K562 (cell line): ENCODE results near the gene SEC22C. TPM values are rescaled to one million over a fixed set of nuclear protein-coding genes. Genes with fewer than 3 reads are reported as not detected.

ENCODE experiments used
- ARID4B ChIP-seq: sonication (generic); formaldehyde crosslinking; IDR thresholded peaks from 2 replicates; pipeline ENCODE4 v1.8.0; 2022; ENCODE audit warnings: mild to moderate bottlenecking, missing genetic modification reagents
- CHAMP1 ChIP-seq: fragments of 450-650 bp; IDR thresholded peaks from 2 replicates; pipeline ENCODE4 v1.6.1; 2016; ENCODE audit warnings: mild to moderate bottlenecking
- CREB5 ChIP-seq: fragments of 250-450 bp; sonication (Bioruptor Pico); IDR thresholded peaks from 2 replicates; pipeline ENCODE4 v1.5.0; 2020; ENCODE audit warnings: mild to moderate bottlenecking
- FOXK1 ChIP-seq: sonication (generic); formaldehyde crosslinking; IDR thresholded peaks from 2 replicates; pipeline ENCODE4 v1.8.0; 2022; ENCODE audit warnings: missing genetic modification reagents, mild to moderate bottlenecking, borderline replicate concordance
- HMG20B ChIP-seq: fragments of 250-450 bp; sonication (Bioruptor Pico); IDR thresholded peaks from 2 replicates; pipeline ENCODE4 v1.5.0; 2021; ENCODE audit warnings: mild to moderate bottlenecking
- KDM1A ChIP-seq, 2 experiments: fragments of 450-650 bp; IDR thresholded peaks; 2 replicates each; pipeline ENCODE4 v1.6.1; 2016; ENCODE audit warnings: mild to moderate bottlenecking in 2 of 2
- NR3C1 ChIP-seq: sonication (generic); formaldehyde crosslinking; IDR thresholded peaks from 2 replicates; pipeline ENCODE4 v1.8.1; 2022; ENCODE audit warnings: missing genetic modification reagents
- OTX1 ChIP-seq: fragments of 450-650 bp; formaldehyde crosslinking; IDR thresholded peaks from 2 replicates; pipeline ENCODE4 v1.4.0; 2022; ENCODE audit warnings: mild to moderate bottlenecking
- SMC3 ChIP-seq: conservative IDR thresholded peaks from 2 replicates; pipeline ENCODE4 v1.6.1; 2011; ENCODE audit warnings: low read depth, low read length, improper control_type of control experiment; ENCODE audit not compliant: insufficient read depth
- TAF1 ChIP-seq: IDR thresholded peaks from 2 replicates; pipeline ENCODE4 v1.6.1; 2011; ENCODE audit warnings: mild to moderate bottlenecking, low read length, moderate library complexity; ENCODE audit not compliant: insufficient read depth, control insufficient read depth, severe bottlenecking; ENCODE audit errors: extremely low read depth
- TCF3 ChIP-seq: sonication (generic); formaldehyde crosslinking; IDR thresholded peaks from 2 replicates; pipeline ENCODE4 v1.4.0; 2020; ENCODE audit warnings: mild to moderate bottlenecking, missing genetic modification reagents
- TFAP4 ChIP-seq: sonication (generic); formaldehyde crosslinking; IDR thresholded peaks from 2 replicates; pipeline ENCODE4 v1.8.0; 2022; ENCODE audit warnings: missing genetic modification reagents, mild to moderate bottlenecking, moderate library complexity, borderline replicate concordance
- TOE1 ChIP-seq, 2 experiments: fragments of 450-650 bp in 1 of 2; sonication (generic) in 1 of 2; formaldehyde crosslinking in 1 of 2; IDR thresholded peaks; 2 replicates each; pipeline versions ENCODE4 v1.7.1 to v1.8.0; 2016 to 2022; ENCODE audit warnings: borderline replicate concordance in 2 of 2, mild to moderate bottlenecking in 2 of 2, antibody characterized with exemption in 1 of 2, inconsistent platforms in 1 of 2, low read depth in 1 of 2, missing genetic modification reagents in 1 of 2, moderate library complexity in 1 of 2
- TSC22D4 ChIP-seq: fragments of 450-650 bp; IDR thresholded peaks from 2 replicates; pipeline ENCODE4 v1.6.1; 2016; ENCODE audit warnings: missing genetic modification characterization, missing biosample characterization, control low read depth
- ZNF124 ChIP-seq: sonication (generic); formaldehyde crosslinking; IDR thresholded peaks from 2 replicates; pipeline ENCODE4 v1.8.1; 2022; ENCODE audit warnings: missing genetic modification reagents
- ZNF589 ChIP-seq: fragments of 200-800 bp; sonication (Bioruptor generic); IDR thresholded peaks from 2 replicates; pipeline ENCODE4 v1.6.1; 2016; ENCODE audit warnings: low read depth, missing genetic modification characterization, missing compliant biosample characterization
- ZNF780A ChIP-seq: fragments of 250-450 bp; sonication (Bioruptor Pico); IDR thresholded peaks from 2 replicates; pipeline ENCODE4 v1.5.0; 2021; ENCODE audit warnings: mild to moderate bottlenecking
- polyA plus RNA-seq, 8 experiments: library from polyadenylated mRNA; depleted of rRNA in 4 of 8; stranded (reverse) in 5 of 8; unstranded in 3 of 8; fragments of >200 nt; fragmentation: Nextera tagmentation in 2 of 8; fragmentation: Illumina TruSeq in 1 of 8; extraction: Ambion mirVana in 2 of 8; extraction: Trizol in 1 of 8; gene quantifications; 2 replicates each; pipeline versions ENCODE4 v1.2.1 to v1.2.3, GENCODE V29; 2011 to 2014; ENCODE audit warnings: inconsistent platforms in 1 of 8, missing spikeins in 1 of 8
- total RNA-seq, 7 experiments: library from RNA; depleted of rRNA in 6 of 7; stranded (reverse); fragments of >200 nt in 6 of 7; fragmentation: Illumina TruSeq in 2 of 7; extraction: Trizol in 2 of 7; gene quantifications; 2 replicates each; pipeline versions ENCODE4 v1.2.1 to v1.2.3, GENCODE V29; 2011 to 2021; ENCODE audit warnings: low replicate concordance in 1 of 7

SEC22C gene
- total and polyA plus RNA-seq, 9 of the 15 experiments (the other 6 are each of a cell fraction or from before 2014, with no cell fraction given), result 35.6 to 68.4 (median 50.7) TPM

- TF ChIP-seq ARID4B (no peak), ZNF589 (no peak), TCF3 (0 out of 2 replicates have a peak, but pooled peaks have one; percentile 16), SMC3 (peak; percentile 83), ZNF780A (CRISPR knock-in tag) (no peak), CREB5 (CRISPR knock-in tag) (no peak), KDM1A (IDR thresholded peaks at IDR 0.05) (no peak), NR3C1 (CRISPR knock-in tag) (no peak), TSC22D4 (tag) (no peak), HMG20B (no peak), TOE1 (IDR thresholded peaks at IDR 0.05; ENCODE audit: borderline replicate concordance) (no peak), TOE1 (CRISPR knock-in tag; IDR thresholded peaks at IDR 0.05; ENCODE audit: borderline replicate concordance, low read depth) (no peak), CHAMP1 (no peak), TAF1 (no peak), TFAP4 (peak; percentile 21; the same call in 1 of the 2 replicates), ZNF124 (CRISPR knock-in tag) (no peak), FOXK1 (CRISPR knock-in tag) (no peak), OTX1 (no peak)
These were observed 34.3 kb downstream of the SEC22C start (continued) for GRCh38 chr3:42547401-42547945.
